ENCODE measurements around the gene NDUFB2. TPM values are rescaled to one million over a fixed set of nuclear protein-coding genes. Genes with fewer than 3 reads are reported as not detected.

Gene NDUFB2
- total and polyA plus RNA-seq, 2 donors (not counting 3 experiments of a cell fraction or from before 2014, with no cell fraction given) = 197 to 1,075 TPM

DNA sequence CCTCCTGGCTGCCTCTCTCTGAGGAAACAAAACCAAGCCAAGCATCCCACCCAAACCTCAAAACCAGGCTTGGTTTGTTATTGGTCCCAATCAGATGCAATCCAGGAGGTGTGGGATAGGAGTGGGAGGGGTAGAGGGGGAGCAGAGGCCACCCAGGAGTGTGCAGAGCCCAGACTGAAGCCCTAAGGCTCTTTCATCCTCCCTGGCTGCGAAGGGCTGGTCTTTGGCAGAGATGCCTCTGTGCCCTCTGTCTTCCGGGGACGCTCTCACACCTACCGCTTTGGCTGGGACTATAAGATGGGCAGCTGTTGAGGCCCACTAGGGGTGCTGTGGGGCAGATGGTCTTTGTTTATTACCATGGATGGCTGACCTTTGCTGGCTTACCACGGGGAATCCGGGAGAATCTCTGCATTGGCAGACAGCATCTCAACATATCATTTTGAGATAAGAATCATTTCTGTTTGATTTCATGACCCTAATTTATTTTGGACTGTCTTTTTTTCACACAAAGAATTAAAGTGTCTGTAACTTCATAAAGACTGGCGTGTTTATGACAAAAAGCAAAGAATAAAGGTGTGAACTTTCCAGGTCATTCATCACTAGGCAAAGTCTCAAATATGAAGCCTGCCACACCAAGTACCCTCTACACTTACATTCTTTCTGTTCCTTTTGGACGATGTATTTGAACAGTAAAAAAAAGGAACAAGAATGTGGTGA is 49.4 kb upstream of the NDUFB2 start:
- POLR2A ChIA-PET = interaction anchor here (0.6 kb wide), 1 partner anchor 252 kb away, joined by 3 read pairs; no protein-coding TSS in a partner anchor
- dilution Hi-C loops (cut with MboI; ENCODE audit: extremely low pct_ligation_motif_present, low sequenced_read_pairs) = no loop called here
- no peak overlapping the region for H2AFZ ChIP-seq (ENCODE audit: low read depth, low read length)

More for the DNA sequence above, 49.4 kb upstream of the NDUFB2 start:
- Histone ChIP-seq H3K27me3 (ENCODE audit: control insufficient read depth in 2 of 2, insufficient read depth in 2 of 2, low read length in 2 of 2) (peaks cover 0 to 3% of the 10 kb centered on the region in 2 experiments), H3K9ac (replicated peaks; ENCODE audit: extremely low read depth, insufficient read depth, low read length) (no peak overlapping the region), H3K27ac (ENCODE audit: insufficient read depth, low read depth, low read length) (no peak overlapping the region), H3K4me1 (ENCODE audit: control insufficient read depth, extremely low read depth, insufficient read depth, low read length) (peaks cover 4% of the 10 kb centered on the region), H3K9me1 (replicated peaks; ENCODE audit: control insufficient read depth, extremely low read depth, insufficient read depth, low read length) (no peaks in the 10 kb centered on the region), H3K79me2 (ENCODE audit: control insufficient read depth, insufficient read depth, low read length) (no peaks in the 10 kb centered on the region), H3K4me2 (ENCODE audit: insufficient read depth, low read length) (no peak overlapping the region), H3K9me3 (replicated peaks; ENCODE audit: control insufficient read depth, insufficient read depth, low read length) (no peaks in the 10 kb centered on the region), H3K4me3 (replicated peaks in 1 of 3; ENCODE audit: insufficient read depth in 1 of 3, low read depth in 1 of 3, low read length in 3 of 3) (no peak overlapping the region), H3K36me3 (ENCODE audit: control insufficient read depth in 2 of 2, extremely low read depth in 1 of 2, insufficient read depth in 2 of 2, low read length in 2 of 2) (no peaks in the 10 kb centered on the region), H4K20me1 (replicated peaks; ENCODE audit: control insufficient read depth, extremely low read depth, insufficient read depth, low read length) (no peaks in the 10 kb centered on the region)
- TF ChIP-seq POLR2AphosphoS5 (IDR thresholded peaks at IDR 0.05; ENCODE audit: insufficient read depth, low read depth, low read length) = no peak
- TF ChIP-seq, protein P1, sequence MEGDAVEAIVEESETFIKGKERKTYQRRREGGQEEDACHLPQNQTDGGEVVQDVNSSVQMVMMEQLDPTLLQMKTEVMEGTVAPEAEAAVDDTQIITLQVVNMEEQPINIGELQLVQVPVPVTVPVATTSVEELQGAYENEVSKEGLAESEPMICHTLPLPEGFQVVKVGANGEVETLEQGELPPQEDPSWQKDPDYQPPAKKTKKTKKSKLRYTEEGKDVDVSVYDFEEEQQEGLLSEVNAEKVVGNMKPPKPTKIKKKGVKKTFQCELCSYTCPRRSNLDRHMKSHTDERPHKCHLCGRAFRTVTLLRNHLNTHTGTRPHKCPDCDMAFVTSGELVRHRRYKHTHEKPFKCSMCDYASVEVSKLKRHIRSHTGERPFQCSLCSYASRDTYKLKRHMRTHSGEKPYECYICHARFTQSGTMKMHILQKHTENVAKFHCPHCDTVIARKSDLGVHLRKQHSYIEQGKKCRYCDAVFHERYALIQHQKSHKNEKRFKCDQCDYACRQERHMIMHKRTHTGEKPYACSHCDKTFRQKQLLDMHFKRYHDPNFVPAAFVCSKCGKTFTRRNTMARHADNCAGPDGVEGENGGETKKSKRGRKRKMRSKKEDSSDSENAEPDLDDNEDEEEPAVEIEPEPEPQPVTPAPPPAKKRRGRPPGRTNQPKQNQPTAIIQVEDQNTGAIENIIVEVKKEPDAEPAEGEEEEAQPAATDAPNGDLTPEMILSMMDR (IDR thresholded peaks at IDR 0.05; ENCODE audit: extremely low read depth in 1 of 2, insufficient read depth in 1 of 2, low read depth in 1 of 2, low read length in 2 of 2) = peak; percentile 26 to 48
- no peak for TF ChIP-seq GATA2 (IDR thresholded peaks at IDR 0.05; ENCODE audit: insufficient read depth, insufficient read length, low read depth, low read length)
- TF ChIP-seq EZH2 (IDR thresholded peaks at IDR 0.05; ENCODE audit: borderline replicate concordance, low read depth, low read length, severe bottlenecking) = no peak
- no peak for TF ChIP-seq FOS (IDR thresholded peaks at IDR 0.05; ENCODE audit: borderline replicate concordance, insufficient read depth, low read length)
- no peak for FAIRE-seq
- DNase-seq (ENCODE audit: low read depth, low spot score) = no peak
- intact Hi-C loops (cut with micrococcal nuclease) = no loop called here
- CTCF ChIA-PET = interaction anchor here (0.9 to 1.6 kb wide), 4 partner anchors 9 to 169 kb away, joined by 3 to 6 read pairs (median 4); no protein-coding TSS in a partner anchor
- no TSS peak for BruUV-seq (replicated peaks)
